Psoas muscle (tissue), 8 donors: ENCODE results near the gene PAX5. TPM values are rescaled to one million over a fixed set of nuclear protein-coding genes. Genes with fewer than 3 reads are reported as not detected.

Experiments
- ATAC-seq, 4 donors: fragments of 200-7000 bp; cut with Tn5 transposase; one replicate each; pipeline ENCODE4 v1.9.1; 2020; ENCODE audit warnings: moderate library complexity in 3 of 4, mild to moderate bottlenecking in 2 of 4
- DNase-seq, 2 donors: peaks; one replicate each; pipeline ENCODE4 v3.0.0-alpha.2; 2020
- H3K27ac ChIP-seq: fragments of 200-600 bp; one replicate; pipeline ENCODE4 v1.8.0; 2022
- H3K27me3 ChIP-seq, 3 donors: fragments of 200-600 bp in 1 of 3; one replicate each; pipeline versions ENCODE4 v1.6.1 to v1.8.0; 2013 to 2022; ENCODE audit warnings: low read length in 2 of 3, mild to moderate bottlenecking in 2 of 3, moderate library complexity in 1 of 3; ENCODE audit not compliant: insufficient read depth in 3 of 3
- H3K36me3 ChIP-seq, 2 donors: fragments of 200-600 bp in 1 of 2; one replicate each; pipeline versions ENCODE4 v1.6.1 to v1.8.0; 2013 to 2022; ENCODE audit warnings: low read depth in 1 of 2, mild to moderate bottlenecking in 1 of 2, moderate library complexity in 1 of 2; ENCODE audit not compliant: insufficient read depth in 1 of 2
- H3K4me1 ChIP-seq: fragments of 200-600 bp; one replicate; pipeline ENCODE4 v1.8.0; 2022
- H3K4me3 ChIP-seq: fragments of 200-600 bp; one replicate; pipeline ENCODE4 v1.8.0; 2022; ENCODE audit warnings: mild to moderate bottlenecking
- H3K9me3 ChIP-seq: fragments of 200-600 bp; one replicate; pipeline ENCODE4 v1.8.0; 2022
- CTCF ChIP-seq: fragments of 200-600 bp; IDR thresholded peaks from one replicate; pipeline ENCODE4 v1.8.0; 2022; ENCODE audit warnings: antibody characterized with exemption
- WGBS, 3 donors: extraction: QIAGEN DNeasy Blood & Tissue Kit; methylation state at CpG; one replicate each; pipeline versions ENCODE4 v1.1.6 to v1.1.7; 2013; 5-methylcytosine and 5-hydroxymethylcytosine counted together
- intact Hi-C, 2 donors: fragments of 100-400 bp; cut with DNase I; formaldehyde crosslinking; loops; one replicate each; pipeline versions ENCODE4 v1.11.0 to v1.14.2; 2022
- polyA plus RNA-seq, 3 donors: library from polyadenylated mRNA; stranded (reverse); fragments of 200-250 nt; gene quantifications; one replicate each; pipeline ENCODE4 v1.2.3, GENCODE V29; 2013
- total RNA-seq, 4 donors: library from RNA; stranded (reverse); fragmentation: NEBNext Ultra II Directional in 2 of 4; extraction: Animal tissue kit (Norgen Biotek cat#: 25700) in 2 of 4; gene quantifications; one replicate each; pipeline versions ENCODE4 v1.2.1 to v1.2.4, GENCODE V29; 2021 to 2023
- donor health status: healthy with polysubstance abuse.
- donor health status: DM: no; HTN: no; CAD: no; lungs with moderate emphysema.
- donor health status: Bipolar disorder and iron deficiency.
- donor health status: healthy.
- donor health status: DM: yes; HTN: yes; CAD: no.
- donor health status: DM: no; HTN: no; CAD: no.
- donor health status: DM: no; HTN: no; CAD: no.
- donor health status: DM: yes; HTN: yes; CAD: no.

Gene PAX5
- total and polyA plus RNA-seq, 7 donors, result under 0.01 to 0.50 (median 0.06) TPM; not detected in 3

- Histone ChIP-seq H3K9me3 (no peaks in the 10 kb centered on the region), H3K36me3 (no peaks in the 10 kb centered on the region), H3K27me3 (no peaks in the 10 kb centered on the region), H3K4me3 (no peak overlapping the region), H3K4me1 (no peaks in the 10 kb centered on the region), H3K27ac (no peak overlapping the region)
- ATAC-seq, result no peak
- no peak for TF ChIP-seq CTCF
- no peak for DNase-seq
- intact Hi-C loops, result no loop called here
- 67 to 74% (median 73%) methylated on average over 6 of the region's 6 CpGs for WGBS, 3 donors
Measured at GRCh38 chr9:36833954-36834353, 200.1 kb downstream of the PAX5 start.

GRCh38 chr9:36832164-36832795, 201.8 kb downstream of the PAX5 start:
- H3K4me3 ChIP-seq, result no peak overlapping the region
- no peaks in the 10 kb centered on the region for H3K36me3 ChIP-seq
- ATAC-seq, result no peak
- intact Hi-C loops, result no loop called here
- H3K9me3 ChIP-seq, result no peaks in the 10 kb centered on the region
- TF ChIP-seq CTCF, result no peak
- WGBS, 3 donors, result 35 to 50% (median 40%) methylated on average over 16 of the region's 16 CpGs
- H3K27me3 ChIP-seq, result no peaks in the 10 kb centered on the region
- H3K27ac ChIP-seq, result no peak overlapping the region
- H3K4me1 ChIP-seq, result no peaks in the 10 kb centered on the region
- DNase-seq, result no peak

- ATAC-seq (no peak), DNase-seq (no peak)
- H3K27me3 ChIP-seq, result peaks cover 0 to 4% (median 0%) of the 10 kb centered on the region in 3 donors
- intact Hi-C loops, result no loop called here
- no peak overlapping the region for H3K4me3 ChIP-seq
- H3K4me1 ChIP-seq, result no peaks in the 10 kb centered on the region
- no peak overlapping the region for H3K27ac ChIP-seq
- H3K36me3 ChIP-seq, result no peaks in the 10 kb centered on the region
- no peaks in the 10 kb centered on the region for H3K9me3 ChIP-seq
- 42 to 56% (median 52%) methylated on average over 7 of the region's 7 CpGs for WGBS, 3 donors
- TF ChIP-seq CTCF, result no peak
Measured at GRCh38 chr9:36831381-36832161, 202.5 kb downstream of the PAX5 start.

- intact Hi-C loops, result loop anchor here in 1 of 2 donors (10.0 kb wide), 1 partner anchor 64 kb away; no protein-coding TSS in a partner anchor
- Histone ChIP-seq H3K9me3 (no peaks in the 10 kb centered on the region), H3K4me1 (no peaks in the 10 kb centered on the region), H3K4me3 (no peak overlapping the region), H3K27me3 (peaks cover 0 to 4% (median 0%) of the 10 kb centered on the region in 3 donors), H3K36me3 (no peaks in the 10 kb centered on the region), H3K27ac (no peak overlapping the region)
- 84 to 88% (median 86%) methylated on average over 7 of the region's 7 CpGs for WGBS, 3 donors
- no peak for TF ChIP-seq CTCF
- ATAC-seq (no peak), DNase-seq (no peak)
Measured at GRCh38 chr9:36828611-36829013, 205.5 kb downstream of the PAX5 start.
